Inflammatory macrophage (primary cell): Measurements from ENCODE around the gene FOXN4.

ENCODE experiments used
- DNase-seq, 2 donors: peaks; one replicate each; pipeline ENCODE4 v3.0.0-alpha.2; 2020 to 2022

Gene FOXN4

GRCh38 chr12:109256011-109256410 lies 53.1 kb downstream of the FOXN4 start:
- no peak for DNase-seq

- DNase-seq, result no peak
Observed at GRCh38 chr12:109255377-109255776, 53.7 kb downstream of the FOXN4 start.

- DNase-seq, result no peak
Observed at GRCh38 chr12:109253913-109254544, 55.1 kb downstream of the FOXN4 start.

GRCh38 chr12:109252799-109253198 lies 56.3 kb downstream of the FOXN4 start:
- no peak for DNase-seq

GRCh38 chr12:109250523-109250922 lies 58.6 kb downstream of the FOXN4 start:
- no peak for DNase-seq

- no peak for DNase-seq
Observed at GRCh38 chr12:109247831-109248654, 61.0 kb downstream of the FOXN4 start.

GRCh38 chr12:109246221-109246620 lies 62.9 kb downstream of the FOXN4 start:
- DNase-seq, result no peak

GRCh38 chr12:109244073-109244472 lies 65.0 kb downstream of the FOXN4 start:
- DNase-seq, result no peak

- no peak for DNase-seq
Observed at GRCh38 chr12:109241936-109242335, 67.1 kb downstream of the FOXN4 start.

GRCh38 chr12:109240365-109240764 lies 68.7 kb downstream of the FOXN4 start:
- no peak for DNase-seq

- no peak for DNase-seq
Observed at GRCh38 chr12:109239691-109240090, 69.4 kb downstream of the FOXN4 start.

- DNase-seq, result no peak
Observed at GRCh38 chr12:109239179-109239578, 69.9 kb downstream of the FOXN4 start.

GRCh38 chr12:109236257-109236656 lies 72.8 kb downstream of the FOXN4 start:
- DNase-seq, result no peak

- no peak for DNase-seq
Observed at GRCh38 chr12:109234012-109234411, 75.1 kb downstream of the FOXN4 start.

- DNase-seq, result no peak
Observed at GRCh38 chr12:109232731-109233130, 76.4 kb downstream of the FOXN4 start.

- no peak for DNase-seq
Observed at GRCh38 chr12:109230193-109230592, 78.9 kb downstream of the FOXN4 start.

GRCh38 chr12:109228664-109229063 lies 80.4 kb downstream of the FOXN4 start:
- DNase-seq, result no peak
